OCI-M1 (cell line): ENCODE data around the gene SCN4A.
"Not testable (repeated sequence)": the region's sequence is repeated elsewhere in the genome, so short reads cannot be mapped to it uniquely, and the experiment has no call there.

Experiments used
- DNase-seq: peaks from one replicate; lab custom pipeline; 2025; lab: John Stamatoyannopoulos, UW

SCN4A gene

DNA sequence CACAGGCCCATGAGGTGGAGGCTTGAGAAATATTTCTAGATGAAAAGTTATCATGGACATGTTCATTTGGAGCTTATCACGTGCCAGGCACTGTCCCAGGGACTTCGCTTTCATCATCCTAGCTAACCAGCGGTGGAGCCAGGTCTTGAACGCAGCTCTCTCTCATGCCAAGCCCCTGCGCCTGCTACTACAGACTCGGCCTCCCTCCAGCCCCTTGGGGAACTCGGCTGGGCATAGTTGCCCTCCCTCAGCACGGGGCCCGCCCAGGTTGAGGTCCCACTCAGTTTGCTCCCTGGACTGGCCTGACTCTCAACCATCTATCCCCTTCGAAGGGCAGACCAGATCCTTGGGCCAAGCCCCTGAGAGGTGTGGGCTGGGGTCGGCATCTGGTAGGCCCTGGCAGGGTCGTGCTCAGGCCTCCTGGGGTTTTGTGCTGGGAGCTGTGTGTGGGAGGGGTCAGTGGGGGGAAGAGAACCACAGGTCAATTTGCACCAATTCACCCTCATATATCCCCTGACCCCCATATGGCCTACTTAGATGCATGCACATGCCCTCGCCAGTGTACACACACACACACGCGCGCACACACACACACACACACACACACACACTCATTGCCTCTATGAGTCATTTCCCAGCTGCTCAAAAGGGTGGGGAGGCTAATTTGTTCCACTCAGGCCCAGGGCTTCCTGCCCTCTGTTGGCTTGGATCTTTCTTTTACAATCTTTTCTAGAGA, 12.1 kb upstream of the SCN4A start:
- peak; percentile 35 for DNase-seq

DNA sequence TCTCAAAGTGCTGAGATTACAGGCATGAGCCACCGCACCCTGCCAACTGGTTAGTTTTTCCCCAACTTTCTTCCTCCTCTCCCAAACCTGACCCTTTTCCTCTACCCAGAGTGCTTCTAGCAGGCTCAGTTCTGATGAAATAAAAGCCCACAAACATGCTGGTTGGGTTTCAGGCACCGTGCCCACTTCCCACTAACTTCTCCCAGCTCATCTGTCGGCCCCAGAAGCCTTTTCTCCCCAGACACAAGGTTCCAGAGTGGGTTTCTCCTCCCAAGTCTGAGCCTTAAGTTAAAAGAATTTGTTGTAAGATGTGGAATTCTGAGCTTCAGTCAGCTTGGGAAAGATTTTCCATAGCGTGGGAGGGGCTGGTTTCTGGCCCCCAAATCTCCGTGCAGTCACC, 11.5 kb upstream of the SCN4A start:
- DNase-seq, result no peak

DNA sequence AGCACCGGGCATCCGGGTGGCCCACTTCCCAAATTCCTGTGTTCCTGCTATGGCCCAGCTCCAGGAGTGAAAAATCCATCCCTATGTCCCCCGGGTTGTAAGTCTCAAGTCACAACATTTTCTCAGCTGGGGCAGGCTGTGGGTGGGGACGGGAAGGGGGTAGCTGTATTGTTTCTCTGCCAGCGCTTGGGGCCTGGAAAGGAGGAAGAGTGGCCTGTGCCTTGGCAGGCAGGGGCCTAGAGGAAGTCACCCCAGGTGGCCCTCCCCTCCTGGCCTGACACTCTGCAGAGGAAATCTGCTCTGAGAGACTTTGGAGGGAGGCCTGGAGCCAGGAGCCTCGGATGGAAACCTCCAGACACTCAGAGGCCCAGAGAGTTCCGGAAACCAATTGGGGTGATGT, 10.6 kb upstream of the SCN4A start:
- no peak for DNase-seq

DNA sequence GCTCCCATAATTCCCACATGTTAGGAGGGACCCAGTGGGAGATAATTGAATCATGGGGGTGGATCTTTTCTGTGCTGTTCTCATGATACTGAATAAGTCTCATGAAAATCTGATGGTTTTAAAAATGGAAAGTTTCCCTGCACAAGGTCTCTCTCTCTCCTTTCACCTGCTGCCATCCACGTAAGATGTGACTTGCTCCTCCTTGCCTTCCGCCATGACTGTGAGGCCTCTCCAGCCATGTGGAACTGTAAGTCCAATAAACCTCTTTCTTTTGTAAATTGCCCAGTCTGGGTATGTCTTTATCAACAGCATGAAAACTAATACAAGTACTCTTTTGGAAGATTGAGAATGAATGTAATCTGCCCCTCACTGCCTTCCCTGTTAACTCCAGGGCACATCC, 9.9 kb upstream of the SCN4A start:
- not testable (repeated sequence) for DNase-seq

DNA sequence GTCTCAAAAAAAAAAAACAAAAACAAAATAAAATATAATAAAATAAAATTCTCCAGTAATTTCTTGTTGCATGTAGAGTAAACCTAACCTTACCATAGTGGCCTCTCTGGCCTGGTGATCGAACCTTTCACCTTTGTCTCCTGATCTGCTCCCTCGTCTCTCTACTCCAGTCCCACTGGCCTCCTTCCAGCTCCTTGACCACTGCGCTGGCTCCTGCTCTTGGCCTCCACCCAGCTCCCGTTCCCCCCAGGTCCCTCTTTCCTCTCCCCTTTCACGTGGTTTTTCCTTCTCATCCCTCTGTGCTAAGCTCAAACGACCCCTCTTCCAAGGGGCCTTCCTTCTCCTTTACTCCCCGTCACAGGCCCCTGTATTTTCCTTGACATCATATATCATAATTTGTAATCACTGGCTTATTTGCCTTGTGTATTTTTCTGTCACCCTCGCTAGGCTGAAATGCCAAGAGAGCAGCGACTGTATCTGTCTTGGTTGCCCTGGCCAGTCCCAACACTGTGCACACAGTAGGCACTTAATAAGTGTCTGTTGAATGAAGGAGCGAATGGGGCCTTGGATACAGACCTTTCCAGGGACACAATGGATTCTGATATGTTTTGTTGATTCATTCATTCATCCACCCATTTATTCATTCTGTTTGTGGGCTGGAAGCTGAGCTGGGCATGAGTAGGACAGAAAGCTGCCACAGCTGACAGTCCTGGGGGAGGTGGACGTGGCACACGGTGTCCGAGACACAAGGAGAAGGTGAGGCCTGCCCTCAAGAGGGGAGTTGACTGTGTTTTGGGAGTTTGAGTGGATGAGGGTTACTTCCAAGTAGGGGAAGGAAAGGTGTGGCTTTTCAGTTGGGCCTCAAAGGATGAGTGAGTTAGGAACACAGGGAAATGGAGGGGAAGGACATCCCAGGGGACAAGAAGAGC, 5.8 kb upstream of the SCN4A start:
- no peak for DNase-seq

DNA sequence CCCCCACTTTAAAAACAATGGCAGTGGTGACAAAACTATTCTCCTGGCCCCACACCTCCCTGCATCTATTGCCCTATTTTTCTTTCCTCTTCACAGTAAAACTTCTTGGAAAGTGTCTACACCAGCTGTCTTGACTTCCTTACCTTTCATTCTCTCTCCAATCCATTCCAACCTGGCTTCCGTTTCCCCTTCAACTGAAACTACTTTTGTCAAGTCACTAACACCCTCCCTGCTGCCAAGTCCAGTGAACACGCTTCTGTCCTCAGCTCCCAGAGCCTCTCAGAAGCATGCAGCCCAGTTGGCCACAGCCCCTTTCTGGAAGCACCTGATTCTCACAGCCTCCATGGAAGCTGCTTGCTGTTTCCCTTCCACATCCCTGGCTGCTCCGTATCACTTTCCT, 4.0 kb upstream of the SCN4A start:
- DNase-seq, result peak; percentile 19

DNA sequence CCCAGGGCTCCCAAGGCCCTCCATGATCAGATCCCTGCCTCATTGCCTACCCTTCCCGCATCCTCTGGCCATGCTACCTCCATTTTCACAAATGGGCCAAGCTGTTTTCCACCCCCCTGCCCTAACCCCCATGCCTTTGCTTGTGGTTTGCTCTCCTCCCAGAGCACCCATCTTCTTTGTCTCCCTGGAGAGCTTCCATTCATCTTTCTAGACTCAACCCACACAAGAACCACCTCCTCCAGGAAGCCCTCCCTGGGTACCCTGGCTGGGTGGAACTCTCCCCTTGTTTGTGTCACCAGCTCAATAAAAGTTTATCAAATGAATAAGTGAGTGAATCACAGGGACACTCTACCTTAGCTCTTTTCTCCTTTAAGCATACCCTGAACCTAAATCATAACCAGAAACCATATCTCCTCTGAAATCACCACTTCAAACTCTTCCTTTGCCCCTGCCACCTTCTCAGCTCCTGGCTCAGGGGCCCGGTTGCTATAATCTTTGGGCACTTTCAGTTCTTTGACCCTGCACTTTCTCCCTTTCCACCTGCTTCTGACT, 2.9 kb upstream of the SCN4A start:
- DNase-seq, result no peak

DNA sequence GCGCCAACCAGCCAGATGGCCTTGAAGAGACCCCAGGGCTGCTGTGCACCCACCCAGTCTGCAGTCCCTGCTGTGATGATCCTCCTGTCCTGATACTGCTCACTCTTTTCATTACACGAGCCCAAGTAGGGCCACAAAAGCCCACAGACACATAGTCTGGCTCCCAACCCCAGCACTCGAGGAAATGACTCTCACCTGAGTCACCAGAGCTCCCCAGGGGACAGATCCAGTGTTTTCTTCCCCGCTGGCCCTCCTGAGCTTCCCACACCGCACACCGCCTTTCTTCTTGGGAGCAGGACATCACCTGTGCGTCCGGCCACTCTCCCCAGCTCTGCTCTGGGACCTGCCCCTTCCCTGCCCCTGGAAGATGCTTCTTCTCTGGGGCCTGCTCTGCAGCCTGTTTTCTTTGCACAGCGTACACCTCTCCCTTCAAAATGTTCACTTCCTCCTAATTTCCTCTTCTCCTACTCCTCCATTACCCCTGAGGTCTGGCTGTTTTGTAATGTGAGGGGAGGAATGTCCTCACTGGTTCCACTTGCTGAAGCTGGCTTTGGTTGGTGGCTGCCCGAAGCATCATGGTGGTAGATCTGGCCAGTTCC, 2.0 kb upstream of the SCN4A start:
- DNase-seq, result no peak

DNA sequence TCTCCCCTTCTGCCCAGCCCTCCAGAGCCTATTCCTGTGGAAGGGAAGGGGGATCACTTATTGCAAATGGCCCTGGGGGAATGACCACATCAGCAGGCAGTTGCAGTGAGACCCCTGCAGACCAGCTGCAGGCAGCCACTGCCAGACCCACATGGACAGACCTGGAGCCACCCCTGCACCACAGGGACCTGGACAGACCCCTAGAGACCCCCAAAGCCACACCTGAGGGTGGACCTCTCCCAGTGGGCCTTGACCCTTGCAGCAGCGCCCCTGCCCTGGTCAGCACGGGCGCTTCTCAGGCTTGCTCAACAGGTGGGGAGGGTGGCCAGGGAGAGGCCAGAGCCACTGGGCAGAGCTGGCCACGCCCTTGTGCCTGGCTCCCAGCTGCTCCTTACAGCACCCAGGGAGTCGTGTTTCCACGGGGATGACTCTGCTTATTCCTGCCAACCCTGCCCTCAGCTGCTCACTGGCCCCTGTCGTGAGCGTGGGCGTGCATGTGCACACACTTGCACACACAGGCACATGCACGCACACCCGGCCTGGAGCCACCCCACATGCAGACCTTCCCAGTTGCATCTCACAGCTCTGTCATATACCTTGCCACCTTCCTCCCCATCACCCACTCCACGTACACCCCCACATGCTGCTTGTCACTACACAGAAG, 1.3 kb upstream of the SCN4A start:
- no peak for DNase-seq

DNA sequence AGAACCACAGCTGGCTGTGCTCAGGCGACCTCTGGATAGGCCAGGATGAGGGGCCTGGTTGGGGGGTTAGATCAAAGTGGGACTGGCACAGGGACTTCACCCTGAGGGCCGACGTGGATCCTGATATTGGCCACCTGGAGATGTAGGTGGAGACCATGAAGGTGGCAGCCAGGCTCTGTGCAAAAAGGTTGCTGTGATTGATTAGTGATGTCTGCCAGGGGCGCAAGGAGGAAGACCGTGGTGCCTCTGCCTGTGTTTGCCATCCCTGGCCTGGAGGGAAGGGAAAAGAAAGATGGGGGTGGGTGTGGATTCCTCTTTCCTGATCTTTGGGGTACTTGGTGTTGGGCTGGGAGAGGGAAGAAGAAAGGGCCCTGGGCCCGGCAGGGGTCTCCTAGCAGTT, 529 bp upstream of the SCN4A start:
- no peak for DNase-seq

DNA sequence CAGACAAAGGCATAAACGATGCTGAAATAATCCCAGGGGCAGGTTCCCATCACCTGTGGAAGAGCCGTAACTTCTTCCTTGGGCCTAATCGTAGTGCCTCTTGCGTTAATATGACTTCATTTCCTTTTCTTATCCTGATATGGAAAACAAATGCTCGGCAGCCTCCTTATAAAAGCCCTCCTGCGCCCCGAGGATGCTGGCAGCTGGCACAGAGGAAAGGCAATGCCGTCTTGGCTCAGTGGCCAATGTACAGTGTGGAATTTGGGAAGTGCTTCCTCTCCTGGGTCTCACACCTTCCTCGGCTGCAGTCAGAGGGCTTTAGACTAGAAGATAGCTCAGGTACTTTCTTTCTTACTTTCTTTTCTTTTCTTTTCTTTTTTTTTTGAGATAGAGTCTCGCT, 3.4 kb downstream of the SCN4A start:
- no peak for DNase-seq

DNA sequence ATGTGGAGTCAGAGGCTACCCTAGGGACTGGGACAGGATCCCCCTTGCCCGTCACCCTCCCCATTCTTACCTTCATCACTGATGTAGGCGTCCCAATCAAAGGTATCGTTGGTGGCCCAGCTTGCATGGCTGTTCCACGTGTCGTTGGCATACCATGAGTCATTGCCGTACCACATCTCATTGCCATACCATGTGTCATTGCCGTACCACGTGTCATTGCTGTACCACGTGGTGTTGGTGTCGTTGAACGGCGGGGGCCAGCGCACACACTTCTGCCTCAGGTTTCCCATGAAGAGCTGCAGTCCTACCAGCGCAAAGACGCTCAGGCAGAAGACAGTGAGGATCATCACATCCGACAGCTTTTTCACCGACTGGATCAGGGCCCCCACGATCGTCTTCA, 4.8 kb downstream of the SCN4A start:
- DNase-seq, result no peak

DNA sequence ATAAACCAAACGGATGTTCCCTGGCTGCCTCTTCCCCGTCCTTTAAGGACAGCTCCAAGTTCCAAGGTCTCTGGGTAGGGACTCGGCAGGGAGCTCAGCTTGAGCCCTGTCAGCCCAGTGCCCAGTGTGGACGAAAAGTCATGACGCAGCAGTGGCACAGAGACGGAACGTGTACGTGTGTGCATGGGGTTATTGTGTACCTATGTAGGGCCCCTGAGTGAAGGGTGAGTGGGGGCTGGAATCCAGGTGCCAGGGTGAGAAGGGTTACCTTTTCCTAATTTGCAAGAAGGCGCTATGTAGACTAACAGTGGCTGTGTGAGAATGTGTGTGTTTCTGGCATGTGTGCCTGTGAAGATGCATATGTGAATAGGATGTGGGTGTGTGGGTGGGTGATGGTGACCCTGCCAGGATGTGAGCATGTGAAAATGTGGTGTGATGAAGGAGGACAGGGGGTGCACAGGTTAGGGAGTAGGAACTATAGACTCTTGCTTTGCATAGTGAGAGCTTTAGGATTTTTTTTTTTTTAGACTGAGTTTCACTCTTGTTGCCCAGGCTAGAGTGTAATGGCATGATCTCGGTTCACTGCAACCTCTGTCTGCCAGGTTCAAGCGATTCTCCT, 6.0 kb downstream of the SCN4A start:
- no peak for DNase-seq

DNA sequence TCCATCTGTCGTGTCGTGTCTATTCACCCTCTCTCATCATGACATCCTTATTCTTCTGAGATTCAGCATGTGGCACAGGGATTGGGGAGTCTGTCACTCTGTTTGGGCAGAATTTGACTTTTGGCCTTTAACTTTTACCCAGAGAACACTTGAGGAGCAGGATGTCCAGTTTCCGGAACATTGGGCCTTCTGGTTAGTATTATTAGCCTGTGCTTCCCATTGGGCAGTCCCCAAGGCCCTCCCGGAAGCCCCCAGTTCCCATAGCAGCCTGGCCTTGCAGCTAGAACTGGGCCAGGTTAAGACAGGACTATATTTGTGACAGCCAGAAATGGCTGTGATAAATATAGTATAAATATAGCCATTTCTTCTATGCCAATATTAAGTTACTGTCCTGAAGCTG, 9.6 kb downstream of the SCN4A start:
- DNase-seq, result no peak

DNA sequence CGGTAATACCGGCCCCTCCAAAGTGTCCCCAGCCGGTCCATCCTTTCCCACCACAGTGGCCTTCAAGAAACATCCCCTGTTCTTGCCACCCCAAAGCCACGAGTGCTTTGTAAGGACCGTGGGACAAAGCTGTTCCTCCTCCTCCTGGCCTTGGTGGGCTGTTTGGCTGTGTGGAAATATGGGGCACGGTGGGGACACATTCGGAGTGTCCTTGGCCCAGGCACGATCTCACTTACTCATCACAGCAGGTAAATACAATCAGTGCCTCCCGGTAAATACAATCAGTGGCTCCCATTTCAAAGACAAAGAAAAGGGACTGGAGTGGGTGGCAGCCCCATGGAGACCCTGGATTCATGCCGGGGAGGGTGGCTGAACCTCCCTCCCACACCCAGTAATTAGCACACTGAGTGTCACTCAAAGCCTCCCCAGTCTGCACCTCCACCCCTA, 10.4 kb downstream of the SCN4A start:
- no peak for DNase-seq

DNA sequence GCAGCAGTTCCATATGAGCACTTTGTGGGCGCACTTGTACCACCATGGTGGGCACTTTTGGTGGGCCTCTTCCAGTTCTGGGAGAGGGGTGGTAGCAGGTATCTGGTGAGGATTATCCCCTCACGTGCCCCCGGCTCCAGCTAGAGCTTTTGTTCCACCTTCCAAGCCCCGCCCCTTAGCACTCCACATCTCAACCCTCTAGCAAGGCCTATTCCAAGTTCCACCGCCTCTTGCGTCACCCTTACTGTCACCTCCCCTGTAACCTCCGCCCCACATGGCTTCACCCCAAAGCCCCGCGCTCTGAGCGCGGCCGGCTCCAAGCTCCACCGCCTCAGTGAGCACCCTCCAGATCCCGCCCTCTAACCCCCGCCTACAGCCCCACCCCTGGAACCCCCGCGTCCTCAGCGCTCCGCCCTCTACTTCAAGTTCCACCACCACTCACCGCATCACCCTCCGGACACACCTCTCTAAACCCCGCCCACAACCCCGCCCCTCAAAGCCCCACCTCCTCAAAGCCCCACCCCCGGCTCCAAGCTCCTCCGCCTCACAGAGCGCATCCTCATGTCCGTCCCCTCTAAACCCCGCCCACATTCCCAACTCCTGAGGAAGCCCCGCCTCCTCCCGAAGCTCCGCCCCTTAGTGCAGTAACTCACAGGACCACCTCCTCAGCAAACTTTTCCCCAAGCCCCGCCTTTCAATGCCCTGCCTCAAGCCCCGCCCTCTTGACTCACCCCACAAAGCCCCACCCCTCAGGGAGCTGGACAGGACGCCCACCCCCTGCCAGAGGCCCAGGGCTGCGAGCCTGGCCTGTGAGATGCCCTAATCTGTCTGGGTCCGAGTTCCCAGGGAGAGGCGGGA, 11.1 kb downstream of the SCN4A start:
- DNase-seq, result peak; percentile 45

DNA sequence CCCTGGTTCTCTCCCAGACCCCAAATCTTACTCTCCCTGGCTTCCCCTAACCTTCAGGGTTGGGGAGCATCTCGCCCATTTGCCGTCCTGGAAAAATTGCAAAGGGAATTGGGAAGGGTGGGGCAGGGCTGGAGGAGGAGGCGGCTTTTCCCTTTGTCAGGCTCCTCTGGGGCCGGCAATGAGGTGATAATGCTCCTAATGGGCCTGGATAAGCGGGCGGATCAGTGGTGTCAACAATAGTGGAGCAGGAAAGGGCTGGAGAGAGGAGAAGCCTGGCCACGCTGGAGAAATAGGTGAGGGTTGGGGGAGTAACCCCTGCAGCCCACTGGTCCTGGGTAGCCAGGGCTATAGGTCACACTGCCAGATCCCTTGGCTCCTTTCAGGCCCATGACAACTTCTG, 12.3 kb downstream of the SCN4A start:
- DNase-seq, result no peak

DNA sequence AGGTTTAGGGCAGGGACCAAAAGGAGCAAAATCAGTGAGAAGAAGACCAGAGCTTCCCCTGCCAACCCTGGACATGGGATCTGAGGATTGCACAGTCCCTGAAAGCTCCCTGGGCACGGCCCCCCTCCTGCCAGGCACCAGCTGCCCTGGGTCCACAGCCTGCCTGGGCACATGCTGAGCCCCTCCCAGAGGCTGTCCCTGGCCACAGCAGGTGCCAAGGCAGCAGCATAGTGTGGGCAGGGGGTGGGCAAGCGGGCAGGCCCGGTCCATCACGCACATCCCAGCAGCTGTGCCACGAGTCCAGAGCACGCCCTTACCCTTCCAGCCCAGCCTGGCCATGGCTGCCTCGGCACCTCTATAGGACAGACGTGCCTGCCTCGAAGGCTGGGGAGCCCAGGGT, 12.7 kb downstream of the SCN4A start:
- no peak for DNase-seq

DNA sequence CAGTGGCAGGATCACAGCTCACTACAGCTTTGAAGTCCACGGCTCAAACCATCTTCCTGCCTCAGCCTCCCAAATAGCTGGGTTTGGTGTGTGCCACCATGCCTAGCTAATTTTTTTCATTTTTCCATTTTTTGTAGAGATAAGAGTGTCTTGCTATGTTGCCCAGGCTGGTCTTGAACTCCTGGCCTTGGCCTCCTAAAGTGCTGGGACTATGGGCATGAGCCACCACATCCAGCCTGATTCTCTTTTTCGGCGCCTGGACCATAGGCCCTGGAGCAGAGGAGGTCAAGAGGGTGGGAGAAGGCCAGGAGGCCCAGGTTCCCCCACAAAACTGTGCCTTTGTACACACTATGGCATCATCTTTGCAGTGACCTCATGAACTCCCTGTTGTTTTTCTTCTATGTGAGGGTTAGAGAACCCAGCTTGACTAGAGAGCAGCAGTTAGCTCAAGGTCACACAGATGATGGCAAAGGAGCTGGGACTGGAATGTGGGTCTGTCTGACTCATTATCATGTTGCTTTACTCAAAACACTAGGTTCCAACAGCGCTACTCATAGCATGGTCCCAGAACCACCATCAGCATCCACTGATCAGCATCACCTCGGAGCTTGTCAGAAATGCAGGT, 16.3 kb downstream of the SCN4A start:
- no peak for DNase-seq

DNA sequence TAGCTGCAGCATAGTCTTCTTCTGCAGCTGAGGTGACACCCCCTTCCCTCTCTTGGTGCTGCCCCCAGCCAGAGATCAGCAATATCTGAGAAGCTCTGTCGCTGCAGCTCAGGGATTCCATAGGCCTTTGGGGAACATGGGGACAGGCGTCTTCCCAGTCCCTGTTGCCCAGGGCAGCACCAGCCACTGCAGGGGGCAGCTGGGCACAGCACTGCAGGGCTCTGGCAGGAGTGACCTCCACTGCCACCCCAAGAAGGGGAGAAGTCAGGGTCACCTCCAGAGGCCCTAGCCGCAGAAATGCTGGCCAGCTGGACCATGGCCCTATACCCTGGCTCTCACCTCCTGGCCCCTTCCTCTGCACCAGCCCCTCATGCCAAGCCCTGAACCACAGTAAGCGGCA, 16.9 kb downstream of the SCN4A start:
- no peak for DNase-seq
